NT2/D1 (cell line): ENCODE results near the gene ZNF565.

Source experiments
- YY1 ChIP-seq: IDR thresholded peaks from 2 replicates; pipeline ENCODE4 v1.6.1; 2011; ENCODE audit not compliant: insufficient read length, insufficient read depth
- ZNF274 ChIP-seq: IDR thresholded peaks from 2 replicates; pipeline ENCODE4 v1.6.1; 2011; ENCODE audit warnings: mild to moderate bottlenecking, low read depth, low read length

GRCh38 chr19:36209372-36209771 is 5.1 kb downstream of the ZNF565 start:
- TF ChIP-seq ZNF274 = no peak
- no peak for TF ChIP-seq YY1
